HCT116 (cell line): ENCODE data around the gene CDON. TPM values are rescaled to one million over a fixed set of nuclear protein-coding genes. Genes with fewer than 3 reads are reported as not detected.

Source experiments
- ATAC-seq: fragments of 200-7000 bp; cut with Tn5 transposase; 2 replicates; pipeline ENCODE4 v1.9.1; 2020; ENCODE audit warnings: mild to moderate bottlenecking, moderate library complexity
- BruUV-seq: library from RNA; stranded (reverse); fragments of 400-500 nt; replicated peaks from 2 replicates; lab custom pipeline; 2021; lab: Mats Ljungman, UMichigan
- CTCF ChIA-PET: fragments of 300-600 bp; sonication (Branson Sonifier 250); formaldehyde crosslinking; loops from one replicate; lab custom pipeline; 2021; ENCODE audit warnings: antibody characterized with exemption; lab: Charles Lee
- POLR2A ChIA-PET: fragments of 300-600, 350-600 bp; sonication (Branson Sonifier 250); formaldehyde crosslinking; loops from one replicate; lab custom pipeline; 2021; ENCODE audit warnings: antibody characterized with exemption; lab: Charles Lee
- RAD21 ChIA-PET, 2 experiments: fragments of 300-600 bp; sonication (Branson Sonifier 250); formaldehyde crosslinking; loops; one replicate each; lab custom pipeline; 2023; ENCODE audit warnings: low total read pairs in 2 of 2; ENCODE audit not compliant: uncharacterized antibody in 2 of 2, unreplicated experiment in 2 of 2, low non-redundant PET in 1 of 2; lab: Charles Lee
- DNase-seq: peaks from one replicate; pipeline ENCODE4 v3.0.0-alpha.2; 2010; ENCODE audit warnings: low read depth, low spot score
- H2AFZ ChIP-seq: fragments of 200-600 bp; shearing (Covaris generic), sonication (generic); 2 replicates; pipeline ENCODE4 v1.6.1; 2017; ENCODE audit warnings: low read depth, mixed run types, mixed read lengths, antibody characterized with exemption, low read length; ENCODE audit not compliant: poor library complexity, severe bottlenecking
- H3K27ac ChIP-seq: 2 replicates; pipeline ENCODE4 v1.5.1; 2012; ENCODE audit warnings: low read depth, low read length
- H3K27me3 ChIP-seq: fragments of 200-600 bp; sonication (generic); 2 replicates; pipeline ENCODE4 v1.6.1; 2016; ENCODE audit warnings: mixed run types, low read length, mixed read lengths; ENCODE audit not compliant: insufficient read depth
- H3K36me3 ChIP-seq, 2 experiments: fragments of 200-500 bp in 1 of 2; fragments of 200-600 bp in 1 of 2; sonication (Bioruptor generic) in 1 of 2; sonication (generic) in 1 of 2; 2 replicates each; pipeline versions ENCODE4 v1.5.1 to v1.6.1; 2014 to 2016; ENCODE audit warnings: low read length in 2 of 2, inconsistent platforms in 1 of 2, mixed read lengths in 1 of 2, mixed run types in 1 of 2; ENCODE audit not compliant: insufficient read depth in 2 of 2, control insufficient read depth in 1 of 2
- H3K4me1 ChIP-seq, 2 experiments: fragments of 200-600 bp in 1 of 2; sonication (generic) in 1 of 2; 2 replicates each; pipeline versions ENCODE4 v1.5.1 to v1.6.1; 2012 to 2017; ENCODE audit warnings: low read length in 2 of 2, inconsistent platforms in 1 of 2, mild to moderate bottlenecking in 1 of 2, mixed read lengths in 1 of 2, mixed run types in 1 of 2, moderate library complexity in 1 of 2; ENCODE audit not compliant: insufficient read depth in 2 of 2, control insufficient read depth in 1 of 2
- H3K4me2 ChIP-seq: fragments of 200-600 bp; sonication (generic); 2 replicates; pipeline ENCODE4 v1.6.1; 2017; ENCODE audit warnings: mixed run types, low read length, mixed read lengths
- H3K4me3 ChIP-seq, 2 experiments: fragments of 200-600 bp in 1 of 2; sonication (generic) in 1 of 2; replicated peaks in 1 of 2; 2 replicates each; pipeline ENCODE4 v1.5.1; 2011 to 2016; ENCODE audit warnings: low read length in 2 of 2, control low read depth in 1 of 2, low read depth in 1 of 2, mild to moderate bottlenecking in 1 of 2, mixed read lengths in 1 of 2, mixed run types in 1 of 2
- H3K79me2 ChIP-seq: fragments of 200-600 bp; sonication (generic); 2 replicates; pipeline ENCODE4 v1.6.1; 2017; ENCODE audit warnings: mild to moderate bottlenecking, mixed run types, low read length, moderate library complexity, mixed read lengths; ENCODE audit not compliant: insufficient read depth
- H3K9ac ChIP-seq: fragments of 200-600 bp; sonication (generic); 2 replicates; pipeline ENCODE4 v1.6.1; 2016; ENCODE audit warnings: low read length, mixed read lengths
- H3K9me2 ChIP-seq: fragments of 200-600 bp; sonication (generic), shearing (Covaris generic); 2 replicates; pipeline ENCODE4 v1.6.1; 2017; ENCODE audit warnings: mixed run types, mild to moderate bottlenecking, moderate library complexity; ENCODE audit not compliant: insufficient read depth
- H3K9me3 ChIP-seq, 2 experiments: fragments of 200-500 bp in 1 of 2; fragments of 200-600 bp in 1 of 2; sonication (Bioruptor generic) in 1 of 2; sonication (generic) in 1 of 2; 2 replicates each; pipeline ENCODE4 v1.6.1; 2014 to 2017; ENCODE audit warnings: low read length in 2 of 2, mixed read lengths in 2 of 2, inconsistent platforms in 1 of 2, low read depth in 1 of 2, mild to moderate bottlenecking in 1 of 2, mixed run types in 1 of 2, moderate library complexity in 1 of 2; ENCODE audit not compliant: control insufficient read depth in 1 of 2, insufficient read depth in 1 of 2
- H4K20me1 ChIP-seq: fragments of 200-600 bp; sonication (generic), shearing (Covaris generic); 2 replicates; pipeline ENCODE4 v1.6.1; 2017; ENCODE audit warnings: mixed run types, mild to moderate bottlenecking, moderate library complexity; ENCODE audit not compliant: insufficient read depth
- FOSL1 ChIP-seq: IDR thresholded peaks from 2 replicates; pipeline ENCODE4 v1.6.1; 2012; ENCODE audit warnings: low read depth
- JUND ChIP-seq: IDR thresholded peaks from 2 replicates; pipeline ENCODE4 v1.6.1; 2012
- POLR2A ChIP-seq: IDR thresholded peaks from 2 replicates; pipeline ENCODE4 v1.7.0; 2011; ENCODE audit warnings: borderline replicate concordance; ENCODE audit not compliant: insufficient read depth, insufficient read length; ENCODE audit errors: extremely low read depth
- RAD21 ChIP-seq: IDR thresholded peaks from 2 replicates; pipeline ENCODE4 v1.6.1; 2012; ENCODE audit warnings: low read depth, mild to moderate bottlenecking
- ZFX ChIP-seq: fragments of 450-650 bp; IDR thresholded peaks from 2 replicates; pipeline ENCODE4 v1.6.1; 2017
- intact Hi-C: fragments of 100-400 bp; cut with micrococcal nuclease; formaldehyde crosslinking; loops from 2 replicates; pipeline ENCODE4 v1.10.0; 2022
- total RNA-seq: library from RNA; stranded (reverse); gene quantifications from one replicate; pipeline ENCODE4 v1.2.1, GENCODE V29; 2021; ENCODE audit not compliant: unreplicated experiment
- TF ChIP-seq, protein P1 (sequence below): IDR thresholded peaks from 2 replicates; pipeline ENCODE4 v1.6.1; 2012; ENCODE audit warnings: low read depth

The CDON gene
- total RNA-seq, 1 experiment from 2014 or later = 16.9 TPM

DNA sequence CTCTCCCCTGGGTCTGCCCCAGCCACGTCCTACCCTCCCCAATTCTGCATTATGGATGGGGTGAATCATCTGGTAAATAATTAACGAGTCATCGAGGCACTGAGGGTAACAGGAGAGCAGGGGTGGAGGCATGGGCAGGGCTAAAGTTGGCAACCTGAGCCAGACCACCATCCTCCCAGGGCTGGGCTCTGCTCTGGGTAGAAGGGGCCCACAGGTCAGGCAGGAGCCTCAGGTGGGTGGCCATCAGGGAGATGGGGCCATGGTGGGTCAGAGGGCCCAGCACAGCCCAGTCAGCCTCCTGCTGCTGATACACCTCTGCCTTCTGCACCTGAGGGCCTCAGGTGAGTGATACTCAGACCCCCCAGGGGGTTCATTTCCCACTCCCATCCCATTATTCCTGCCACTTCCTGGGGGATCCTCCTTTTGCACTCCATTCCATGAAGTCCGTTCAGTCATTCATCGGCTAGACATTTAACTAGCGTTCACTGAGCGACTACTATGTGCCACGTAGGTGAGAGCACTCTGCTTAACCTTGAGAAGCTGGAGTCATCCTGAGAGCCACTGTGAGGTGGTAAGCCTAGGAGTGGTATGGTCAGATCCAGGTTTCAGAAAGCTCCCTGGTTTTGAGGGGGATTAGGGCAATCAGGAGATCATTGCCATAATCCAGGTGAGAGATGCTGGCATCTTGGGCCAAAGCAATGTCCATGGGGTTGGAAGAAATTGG, 116.7 kb downstream of the CDON start, which contains the start of gene VSIG10L2:
Gene VSIG10L2 (plus strand): TSS at position 248 of the 724 bp plus-strand sequence. CDS start 12 bp downstream, at position 260.
- Histone ChIP-seq H2AFZ (no peak within 1 kb of the TSS), H3K36me3 (no peaks in the 10 kb centered on the region), H3K79me2 (no peaks in the 10 kb centered on the region), H3K27ac (no peak within 1 kb of the TSS), H3K9me3 (no peaks in the 10 kb centered on the region), H4K20me1 (no peaks in the 10 kb centered on the region), H3K27me3 (no peaks in the 10 kb centered on the region), H3K9ac (no peak within 1 kb of the TSS), H3K4me2 (peak within 1 kb of the TSS; percentile 36), H3K4me3 (no peak within 1 kb of the TSS), H3K4me1 (peaks cover 7 to 16% of the 10 kb centered on the region in 2 experiments), H3K9me2 (no peaks in the 10 kb centered on the region)
- ATAC-seq (no peak), DNase-seq (no peak)
- no TSS peak for BruUV-seq
- ChIA-PET CTCF (interaction anchor here (0.9 kb wide), 1 partner anchor 10 kb away, joined by 3 read pairs; no protein-coding TSS in a partner anchor), RAD21 (no interaction called here), POLR2A (no interaction called here)
- intact Hi-C loops = no loop called here
- no peak for TF ChIP-seq JUND
- no peak for TF ChIP-seq POLR2A
- TF ChIP-seq RAD21 = no peak
- no peak for TF ChIP-seq ZFX
- TF ChIP-seq, protein P1, sequence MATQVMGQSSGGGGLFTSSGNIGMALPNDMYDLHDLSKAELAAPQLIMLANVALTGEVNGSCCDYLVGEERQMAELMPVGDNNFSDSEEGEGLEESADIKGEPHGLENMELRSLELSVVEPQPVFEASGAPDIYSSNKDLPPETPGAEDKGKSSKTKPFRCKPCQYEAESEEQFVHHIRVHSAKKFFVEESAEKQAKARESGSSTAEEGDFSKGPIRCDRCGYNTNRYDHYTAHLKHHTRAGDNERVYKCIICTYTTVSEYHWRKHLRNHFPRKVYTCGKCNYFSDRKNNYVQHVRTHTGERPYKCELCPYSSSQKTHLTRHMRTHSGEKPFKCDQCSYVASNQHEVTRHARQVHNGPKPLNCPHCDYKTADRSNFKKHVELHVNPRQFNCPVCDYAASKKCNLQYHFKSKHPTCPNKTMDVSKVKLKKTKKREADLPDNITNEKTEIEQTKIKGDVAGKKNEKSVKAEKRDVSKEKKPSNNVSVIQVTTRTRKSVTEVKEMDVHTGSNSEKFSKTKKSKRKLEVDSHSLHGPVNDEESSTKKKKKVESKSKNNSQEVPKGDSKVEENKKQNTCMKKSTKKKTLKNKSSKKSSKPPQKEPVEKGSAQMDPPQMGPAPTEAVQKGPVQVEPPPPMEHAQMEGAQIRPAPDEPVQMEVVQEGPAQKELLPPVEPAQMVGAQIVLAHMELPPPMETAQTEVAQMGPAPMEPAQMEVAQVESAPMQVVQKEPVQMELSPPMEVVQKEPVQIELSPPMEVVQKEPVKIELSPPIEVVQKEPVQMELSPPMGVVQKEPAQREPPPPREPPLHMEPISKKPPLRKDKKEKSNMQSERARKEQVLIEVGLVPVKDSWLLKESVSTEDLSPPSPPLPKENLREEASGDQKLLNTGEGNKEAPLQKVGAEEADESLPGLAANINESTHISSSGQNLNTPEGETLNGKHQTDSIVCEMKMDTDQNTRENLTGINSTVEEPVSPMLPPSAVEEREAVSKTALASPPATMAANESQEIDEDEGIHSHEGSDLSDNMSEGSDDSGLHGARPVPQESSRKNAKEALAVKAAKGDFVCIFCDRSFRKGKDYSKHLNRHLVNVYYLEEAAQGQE = no peak
- TF ChIP-seq FOSL1 = peak; percentile 31; the same call in 1 of the 2 replicates
- TF ChIP-seq, all 23 proteins: peak for 1
